ENCODE results near the gene DCAF12. TPM values are rescaled to one million over a fixed set of nuclear protein-coding genes. Genes with fewer than 3 reads are reported as not detected.

Gene DCAF12
- total RNA-seq, 4 donors from 2014 or later = 6.4 to 35.3 (median 30.3) TPM

GRCh38 chr9:34098307-34098706 is 28.2 kb downstream of the DCAF12 start:
- DNase-seq = no peak
- TF ChIP-seq POLR2A (IDR thresholded peaks at IDR 0.05) = no peak
- TF ChIP-seq, protein P1, sequence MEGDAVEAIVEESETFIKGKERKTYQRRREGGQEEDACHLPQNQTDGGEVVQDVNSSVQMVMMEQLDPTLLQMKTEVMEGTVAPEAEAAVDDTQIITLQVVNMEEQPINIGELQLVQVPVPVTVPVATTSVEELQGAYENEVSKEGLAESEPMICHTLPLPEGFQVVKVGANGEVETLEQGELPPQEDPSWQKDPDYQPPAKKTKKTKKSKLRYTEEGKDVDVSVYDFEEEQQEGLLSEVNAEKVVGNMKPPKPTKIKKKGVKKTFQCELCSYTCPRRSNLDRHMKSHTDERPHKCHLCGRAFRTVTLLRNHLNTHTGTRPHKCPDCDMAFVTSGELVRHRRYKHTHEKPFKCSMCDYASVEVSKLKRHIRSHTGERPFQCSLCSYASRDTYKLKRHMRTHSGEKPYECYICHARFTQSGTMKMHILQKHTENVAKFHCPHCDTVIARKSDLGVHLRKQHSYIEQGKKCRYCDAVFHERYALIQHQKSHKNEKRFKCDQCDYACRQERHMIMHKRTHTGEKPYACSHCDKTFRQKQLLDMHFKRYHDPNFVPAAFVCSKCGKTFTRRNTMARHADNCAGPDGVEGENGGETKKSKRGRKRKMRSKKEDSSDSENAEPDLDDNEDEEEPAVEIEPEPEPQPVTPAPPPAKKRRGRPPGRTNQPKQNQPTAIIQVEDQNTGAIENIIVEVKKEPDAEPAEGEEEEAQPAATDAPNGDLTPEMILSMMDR (IDR thresholded peaks at IDR 0.05) = no peak
- Histone ChIP-seq H3K9me3 (no peaks in the 10 kb centered on the region), H3K27ac (no peak overlapping the region), H3K36me3 (no peaks in the 10 kb centered on the region), H3K4me3 (no peak overlapping the region), H3K27me3 (no peaks in the 10 kb centered on the region), H3K4me1 (no peaks in the 10 kb centered on the region)
- intact Hi-C loops (cut with DNase I; ENCODE audit: low total_unique reads) = no loop called here

DNA sequence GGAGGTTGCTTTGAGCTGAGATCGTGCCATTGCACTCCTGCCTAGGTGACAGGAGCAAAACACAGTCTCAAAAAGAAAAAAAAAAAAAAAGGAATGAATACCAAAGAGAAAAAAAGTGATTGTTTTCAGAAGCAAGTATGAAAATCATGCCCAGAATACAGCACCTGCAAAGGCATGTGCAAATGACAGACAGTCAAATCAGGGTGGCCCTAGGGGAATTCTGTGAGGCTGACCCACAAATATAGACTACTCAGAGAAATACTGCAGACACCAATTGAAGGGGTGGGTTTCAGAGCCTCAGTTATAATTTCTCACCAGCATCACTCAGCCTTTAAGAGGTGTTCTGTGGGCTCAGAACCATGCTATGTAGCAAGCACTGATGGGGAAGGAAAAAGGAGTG is 28.6 kb downstream of the DCAF12 start:
- Histone ChIP-seq H3K4me3 (no peak overlapping the region), H3K27ac (no peak overlapping the region), H3K4me1 (no peaks in the 10 kb centered on the region), H3K36me3 (no peaks in the 10 kb centered on the region), H3K27me3 (no peaks in the 10 kb centered on the region), H3K9me3 (no peaks in the 10 kb centered on the region)
- no peak for DNase-seq
- intact Hi-C loops (cut with DNase I; ENCODE audit: low total_unique reads) = no loop called here
- TF ChIP-seq, protein P1 (IDR thresholded peaks at IDR 0.05) = no peak
- TF ChIP-seq POLR2A (IDR thresholded peaks at IDR 0.05) = no peak

GRCh38 chr9:34096751-34097150 is 29.7 kb downstream of the DCAF12 start:
- H3K4me3 ChIP-seq = no peak overlapping the region
- H3K27me3 ChIP-seq = no peaks in the 10 kb centered on the region
- no peak overlapping the region for H3K27ac ChIP-seq
- H3K4me1 ChIP-seq = no peaks in the 10 kb centered on the region
- no peaks in the 10 kb centered on the region for H3K9me3 ChIP-seq
- intact Hi-C loops (cut with DNase I; ENCODE audit: low total_unique reads) = no loop called here
- TF ChIP-seq POLR2A (IDR thresholded peaks at IDR 0.05) = no peak
- TF ChIP-seq, protein P1 (IDR thresholded peaks at IDR 0.05) = no peak
- DNase-seq = no peak
- H3K36me3 ChIP-seq = no peaks in the 10 kb centered on the region

- TF ChIP-seq, protein P1 (IDR thresholded peaks at IDR 0.05) = no peak
- no peak for TF ChIP-seq POLR2A (IDR thresholded peaks at IDR 0.05)
- Histone ChIP-seq H3K4me1 (no peaks in the 10 kb centered on the region), H3K9me3 (no peaks in the 10 kb centered on the region), H3K27me3 (no peaks in the 10 kb centered on the region), H3K4me3 (no peak overlapping the region), H3K27ac (no peak overlapping the region), H3K36me3 (no peaks in the 10 kb centered on the region)
- intact Hi-C loops (cut with DNase I; ENCODE audit: low total_unique reads) = no loop called here
- no peak for DNase-seq
These were observed 32.9 kb downstream of the DCAF12 start for GRCh38 chr9:34093578-34093977.

DNA sequence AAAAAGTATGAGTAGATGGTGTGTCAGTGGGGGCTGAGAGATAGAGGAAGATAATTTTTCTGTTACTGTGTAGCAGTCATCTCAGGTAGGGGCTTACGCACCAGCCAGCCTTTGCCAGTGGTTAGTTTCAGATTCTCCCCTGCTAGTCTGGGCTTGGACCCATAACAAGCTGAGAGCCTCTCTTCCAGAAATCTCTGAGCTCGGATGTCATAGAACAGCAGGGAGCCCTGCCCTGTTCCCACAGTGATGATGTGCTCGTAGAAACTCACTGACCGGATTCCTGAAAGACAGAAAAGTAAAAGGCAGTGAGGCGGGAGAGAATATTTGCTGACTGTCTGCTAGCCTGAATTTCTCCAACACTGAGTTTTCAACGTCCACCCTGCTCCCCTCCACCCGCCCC is 37.2 kb downstream of the DCAF12 start:
- Histone ChIP-seq H3K36me3 (no peaks in the 10 kb centered on the region), H3K27ac (no peak overlapping the region), H3K4me1 (peaks cover 0 to 4% of the 10 kb centered on the region in 2 donors), H3K27me3 (no peaks in the 10 kb centered on the region), H3K4me3 (no peak overlapping the region), H3K9me3 (no peaks in the 10 kb centered on the region)
- no peak for TF ChIP-seq POLR2A (IDR thresholded peaks at IDR 0.05)
- TF ChIP-seq, protein P1 (IDR thresholded peaks at IDR 0.05) = no peak
- DNase-seq = no peak
- intact Hi-C loops (cut with DNase I; ENCODE audit: low total_unique reads) = no loop called here

All from uterus (tissue), 4 donors.